ENCODE measurements around the gene FARP2.

The FARP2 gene

DNA sequence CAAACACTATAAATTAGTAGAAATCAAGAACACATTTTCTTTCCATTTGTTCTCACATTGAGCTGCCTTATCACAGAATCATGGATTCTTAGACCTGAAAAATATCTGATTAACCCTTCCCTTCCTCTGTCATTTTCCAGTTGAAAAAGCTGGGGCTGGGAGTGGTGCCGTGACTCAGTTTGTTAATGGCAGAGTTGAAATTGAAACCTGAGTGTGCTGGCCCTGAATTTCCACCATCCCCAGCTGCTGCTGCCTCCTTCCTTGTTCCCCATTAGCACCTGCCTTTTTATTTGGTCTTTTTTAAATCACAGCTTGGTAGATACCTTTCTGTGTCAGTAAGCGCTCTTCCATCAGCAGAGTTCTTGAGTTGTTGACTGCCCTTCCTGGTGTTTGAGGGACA, 10.6 kb downstream of the FARP2 start:
- TF ChIP-seq ZNF8 (CRISPR knock-in tag; IDR thresholded peaks at IDR 0.05), result no peak
- TF ChIP-seq, protein P1, sequence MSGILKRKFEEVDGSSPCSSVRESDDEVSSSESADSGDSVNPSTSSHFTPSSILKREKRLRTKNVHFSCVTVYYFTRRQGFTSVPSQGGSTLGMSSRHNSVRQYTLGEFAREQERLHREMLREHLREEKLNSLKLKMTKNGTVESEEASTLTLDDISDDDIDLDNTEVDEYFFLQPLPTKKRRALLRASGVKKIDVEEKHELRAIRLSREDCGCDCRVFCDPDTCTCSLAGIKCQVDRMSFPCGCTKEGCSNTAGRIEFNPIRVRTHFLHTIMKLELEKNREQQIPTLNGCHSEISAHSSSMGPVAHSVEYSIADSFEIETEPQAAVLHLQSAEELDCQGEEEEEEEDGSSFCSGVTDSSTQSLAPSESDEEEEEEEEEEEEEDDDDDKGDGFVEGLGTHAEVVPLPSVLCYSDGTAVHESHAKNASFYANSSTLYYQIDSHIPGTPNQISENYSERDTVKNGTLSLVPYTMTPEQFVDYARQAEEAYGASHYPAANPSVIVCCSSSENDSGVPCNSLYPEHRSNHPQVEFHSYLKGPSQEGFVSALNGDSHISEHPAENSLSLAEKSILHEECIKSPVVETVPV (CRISPR knock-in tag; IDR thresholded peaks at IDR 0.05), result no peak
- no peak for TF ChIP-seq ZFP3 (CRISPR knock-in tag; IDR thresholded peaks at IDR 0.05)
- TF ChIP-seq TCF4 (CRISPR knock-in tag; IDR thresholded peaks at IDR 0.05; ENCODE audit: borderline replicate concordance), result no peak
- no peak for TF ChIP-seq PPARA (CRISPR knock-in tag; IDR thresholded peaks at IDR 0.05; ENCODE audit: borderline replicate concordance)
- no peak for TF ChIP-seq BACH2 (CRISPR knock-in tag; IDR thresholded peaks at IDR 0.05; ENCODE audit: borderline replicate concordance)
- TF ChIP-seq, protein P2, sequence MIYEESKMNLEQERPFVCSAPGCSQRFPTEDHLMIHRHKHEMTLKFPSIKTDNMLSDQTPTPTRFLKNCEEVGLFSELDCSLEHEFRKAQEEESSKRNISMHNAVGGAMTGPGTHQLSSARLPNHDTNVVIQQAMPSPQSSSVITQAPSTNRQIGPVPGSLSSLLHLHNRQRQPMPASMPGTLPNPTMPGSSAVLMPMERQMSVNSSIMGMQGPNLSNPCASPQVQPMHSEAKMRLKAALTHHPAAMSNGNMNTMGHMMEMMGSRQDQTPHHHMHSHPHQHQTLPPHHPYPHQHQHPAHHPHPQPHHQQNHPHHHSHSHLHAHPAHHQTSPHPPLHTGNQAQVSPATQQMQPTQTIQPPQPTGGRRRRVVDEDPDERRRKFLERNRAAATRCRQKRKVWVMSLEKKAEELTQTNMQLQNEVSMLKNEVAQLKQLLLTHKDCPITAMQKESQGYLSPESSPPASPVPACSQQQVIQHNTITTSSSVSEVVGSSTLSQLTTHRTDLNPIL (CRISPR knock-in tag; IDR thresholded peaks at IDR 0.05; ENCODE audit: low read depth), result no peak
- no peak for TF ChIP-seq ARNTL (CRISPR knock-in tag; IDR thresholded peaks at IDR 0.05; ENCODE audit: borderline replicate concordance, low read depth)
- no peak for TF ChIP-seq CSDC2 (CRISPR knock-in tag; IDR thresholded peaks at IDR 0.05)
- TF ChIP-seq, protein P3, sequence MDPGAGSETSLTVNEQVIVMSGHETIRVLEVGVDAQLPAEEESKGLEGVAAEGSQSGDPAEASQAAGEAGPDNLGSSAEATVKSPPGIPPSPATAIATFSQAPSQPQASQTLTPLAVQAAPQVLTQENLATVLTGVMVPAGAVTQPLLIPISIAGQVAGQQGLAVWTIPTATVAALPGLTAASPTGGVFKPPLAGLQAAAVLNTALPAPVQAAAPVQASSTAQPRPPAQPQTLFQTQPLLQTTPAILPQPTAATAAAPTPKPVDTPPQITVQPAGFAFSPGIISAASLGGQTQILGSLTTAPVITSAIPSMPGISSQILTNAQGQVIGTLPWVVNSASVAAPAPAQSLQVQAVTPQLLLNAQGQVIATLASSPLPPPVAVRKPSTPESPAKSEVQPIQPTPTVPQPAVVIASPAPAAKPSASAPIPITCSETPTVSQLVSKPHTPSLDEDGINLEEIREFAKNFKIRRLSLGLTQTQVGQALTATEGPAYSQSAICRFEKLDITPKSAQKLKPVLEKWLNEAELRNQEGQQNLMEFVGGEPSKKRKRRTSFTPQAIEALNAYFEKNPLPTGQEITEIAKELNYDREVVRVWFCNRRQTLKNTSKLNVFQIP (CRISPR knock-in tag; IDR thresholded peaks at IDR 0.05; ENCODE audit: borderline replicate concordance, low read depth), result no peak
- no peak for TF ChIP-seq RARB (CRISPR knock-in tag; IDR thresholded peaks at IDR 0.05)
- no peak for TF ChIP-seq ZC3H10 (CRISPR knock-in tag; IDR thresholded peaks at IDR 0.05)
- TF ChIP-seq, protein P4, sequence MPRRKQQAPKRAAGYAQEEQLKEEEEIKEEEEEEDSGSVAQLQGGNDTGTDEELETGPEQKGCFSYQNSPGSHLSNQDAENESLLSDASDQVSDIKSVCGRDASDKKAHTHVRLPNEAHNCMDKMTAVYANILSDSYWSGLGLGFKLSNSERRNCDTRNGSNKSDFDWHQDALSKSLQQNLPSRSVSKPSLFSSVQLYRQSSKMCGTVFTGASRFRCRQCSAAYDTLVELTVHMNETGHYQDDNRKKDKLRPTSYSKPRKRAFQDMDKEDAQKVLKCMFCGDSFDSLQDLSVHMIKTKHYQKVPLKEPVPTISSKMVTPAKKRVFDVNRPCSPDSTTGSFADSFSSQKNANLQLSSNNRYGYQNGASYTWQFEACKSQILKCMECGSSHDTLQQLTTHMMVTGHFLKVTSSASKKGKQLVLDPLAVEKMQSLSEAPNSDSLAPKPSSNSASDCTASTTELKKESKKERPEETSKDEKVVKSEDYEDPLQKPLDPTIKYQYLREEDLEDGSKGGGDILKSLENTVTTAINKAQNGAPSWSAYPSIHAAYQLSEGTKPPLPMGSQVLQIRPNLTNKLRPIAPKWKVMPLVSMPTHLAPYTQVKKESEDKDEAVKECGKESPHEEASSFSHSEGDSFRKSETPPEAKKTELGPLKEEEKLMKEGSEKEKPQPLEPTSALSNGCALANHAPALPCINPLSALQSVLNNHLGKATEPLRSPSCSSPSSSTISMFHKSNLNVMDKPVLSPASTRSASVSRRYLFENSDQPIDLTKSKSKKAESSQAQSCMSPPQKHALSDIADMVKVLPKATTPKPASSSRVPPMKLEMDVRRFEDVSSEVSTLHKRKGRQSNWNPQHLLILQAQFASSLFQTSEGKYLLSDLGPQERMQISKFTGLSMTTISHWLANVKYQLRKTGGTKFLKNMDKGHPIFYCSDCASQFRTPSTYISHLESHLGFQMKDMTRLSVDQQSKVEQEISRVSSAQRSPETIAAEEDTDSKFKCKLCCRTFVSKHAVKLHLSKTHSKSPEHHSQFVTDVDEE (CRISPR knock-in tag; IDR thresholded peaks at IDR 0.05), result no peak
- no peak for TF ChIP-seq OSR1 (CRISPR knock-in tag; IDR thresholded peaks at IDR 0.05)
- ATAC-seq, result no peak

DNA sequence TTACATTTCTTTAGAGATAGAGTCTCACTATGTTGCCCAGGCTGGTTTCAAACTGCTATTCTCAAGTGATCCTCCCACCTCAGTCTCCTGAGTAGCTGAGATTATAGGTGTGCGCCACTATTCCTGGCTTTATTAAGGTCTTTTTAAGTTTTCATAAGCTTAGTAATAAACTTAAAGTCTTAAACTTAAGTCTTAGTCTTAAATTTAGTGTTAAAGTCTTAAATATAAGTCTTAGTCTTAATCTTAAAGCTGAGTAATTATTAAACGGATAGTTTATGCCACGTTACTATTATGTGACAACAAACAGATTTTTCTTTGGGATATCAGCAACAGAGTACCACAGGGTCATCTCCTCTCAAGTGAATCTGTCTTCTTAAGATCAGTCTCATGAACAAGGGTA, 12.6 kb downstream of the FARP2 start:
- ATAC-seq, result no peak
- TF ChIP-seq TCF4 (CRISPR knock-in tag; IDR thresholded peaks at IDR 0.05; ENCODE audit: borderline replicate concordance) (no peak), SNAI2 (CRISPR knock-in tag; IDR thresholded peaks at IDR 0.05) (no peak), ZFP30 (CRISPR knock-in tag; IDR thresholded peaks at IDR 0.05) (no peak), CSDC2 (CRISPR knock-in tag; IDR thresholded peaks at IDR 0.05) (no peak), ZNF70 (CRISPR knock-in tag; IDR thresholded peaks at IDR 0.05) (no peak), ZC3H10 (CRISPR knock-in tag; IDR thresholded peaks at IDR 0.05) (no peak)
- TF ChIP-seq, protein P5, sequence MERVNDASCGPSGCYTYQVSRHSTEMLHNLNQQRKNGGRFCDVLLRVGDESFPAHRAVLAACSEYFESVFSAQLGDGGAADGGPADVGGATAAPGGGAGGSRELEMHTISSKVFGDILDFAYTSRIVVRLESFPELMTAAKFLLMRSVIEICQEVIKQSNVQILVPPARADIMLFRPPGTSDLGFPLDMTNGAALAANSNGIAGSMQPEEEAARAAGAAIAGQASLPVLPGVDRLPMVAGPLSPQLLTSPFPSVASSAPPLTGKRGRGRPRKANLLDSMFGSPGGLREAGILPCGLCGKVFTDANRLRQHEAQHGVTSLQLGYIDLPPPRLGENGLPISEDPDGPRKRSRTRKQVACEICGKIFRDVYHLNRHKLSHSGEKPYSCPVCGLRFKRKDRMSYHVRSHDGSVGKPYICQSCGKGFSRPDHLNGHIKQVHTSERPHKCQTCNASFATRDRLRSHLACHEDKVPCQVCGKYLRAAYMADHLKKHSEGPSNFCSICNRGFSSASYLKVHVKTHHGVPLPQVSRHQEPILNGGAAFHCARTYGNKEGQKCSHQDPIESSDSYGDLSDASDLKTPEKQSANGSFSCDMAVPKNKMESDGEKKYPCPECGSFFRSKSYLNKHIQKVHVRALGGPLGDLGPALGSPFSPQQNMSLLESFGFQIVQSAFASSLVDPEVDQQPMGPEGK (CRISPR knock-in tag; IDR thresholded peaks at IDR 0.05; ENCODE audit: borderline replicate concordance), result no peak

DNA sequence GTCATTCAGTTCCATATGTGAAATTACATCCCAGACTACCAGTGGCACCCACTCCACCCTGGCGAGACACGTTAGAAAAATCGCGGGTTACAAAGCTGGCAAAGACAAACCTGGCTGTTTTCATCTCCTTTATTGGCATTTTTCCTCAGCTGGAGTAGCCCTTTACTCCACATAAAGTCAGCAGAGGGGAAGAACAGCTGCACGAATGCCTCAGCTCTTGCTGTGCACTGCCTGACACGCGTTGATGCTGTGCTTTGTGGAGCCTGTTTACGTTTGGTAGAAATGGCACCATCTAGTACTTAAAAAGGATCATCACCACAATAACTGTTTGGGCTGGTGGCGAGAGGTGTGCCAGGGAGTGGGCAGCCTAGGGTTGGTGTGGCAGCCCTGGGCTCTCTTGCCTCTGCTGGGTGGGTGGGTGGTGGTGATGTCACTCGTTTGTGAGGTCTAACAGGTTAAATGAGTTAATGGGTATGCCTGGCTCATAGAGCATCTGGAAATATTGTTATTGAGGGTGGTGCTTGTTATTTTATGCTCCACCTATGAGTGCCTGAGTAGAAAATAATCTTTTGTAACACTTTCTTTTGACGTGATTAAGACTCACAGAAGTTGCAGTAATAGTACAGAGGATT, 16.4 kb downstream of the FARP2 start:
- ATAC-seq, result no peak
- no peak for TF ChIP-seq ESRRG (CRISPR knock-in tag; IDR thresholded peaks at IDR 0.05)
- no peak for TF ChIP-seq PPARA (CRISPR knock-in tag; IDR thresholded peaks at IDR 0.05; ENCODE audit: borderline replicate concordance)
- TF ChIP-seq ZNF8 (CRISPR knock-in tag; IDR thresholded peaks at IDR 0.05), result no peak
- no peak for TF ChIP-seq RARB (CRISPR knock-in tag; IDR thresholded peaks at IDR 0.05)
- no peak for TF ChIP-seq SNAI2 (CRISPR knock-in tag; IDR thresholded peaks at IDR 0.05)
- TF ChIP-seq BACH2 (CRISPR knock-in tag; IDR thresholded peaks at IDR 0.05; ENCODE audit: borderline replicate concordance), result no peak
- TF ChIP-seq ZC3H10 (CRISPR knock-in tag; IDR thresholded peaks at IDR 0.05), result no peak
- TF ChIP-seq, protein P1 (CRISPR knock-in tag; IDR thresholded peaks at IDR 0.05), result no peak
- TF ChIP-seq ZFP30 (CRISPR knock-in tag; IDR thresholded peaks at IDR 0.05), result no peak
- TF ChIP-seq ISL1 (CRISPR knock-in tag; IDR thresholded peaks at IDR 0.05), result no peak
- TF ChIP-seq ZNF70 (CRISPR knock-in tag; IDR thresholded peaks at IDR 0.05), result no peak
- TF ChIP-seq GLIS3 (CRISPR knock-in tag; IDR thresholded peaks at IDR 0.05), result no peak
- no peak for TF ChIP-seq ARNTL (CRISPR knock-in tag; IDR thresholded peaks at IDR 0.05; ENCODE audit: borderline replicate concordance, low read depth)
- no peak for TF ChIP-seq ZNF565 (CRISPR knock-in tag; conservative IDR thresholded peaks at IDR 0.05; ENCODE audit: low read depth)
- TF ChIP-seq TOX (CRISPR knock-in tag; IDR thresholded peaks at IDR 0.05; ENCODE audit: borderline replicate concordance), result no peak
- no peak for TF ChIP-seq CSDC2 (CRISPR knock-in tag; IDR thresholded peaks at IDR 0.05)
- TF ChIP-seq, protein P4 (CRISPR knock-in tag; IDR thresholded peaks at IDR 0.05), result no peak
